BE2C (cell line): ENCODE data around the gene PIM3.

Experiments used
- DNase-seq: peaks from one replicate; pipeline ENCODE4 v3.0.0-alpha.2; 2020
- H3K27me3 ChIP-seq: fragments of 250-450 bp; sonication (Bioruptor Pico); 2 replicates; pipeline ENCODE4 v1.5.1; 2020; ENCODE audit warnings: mild to moderate bottlenecking
- H3K36me3 ChIP-seq: fragments of 250-450 bp; sonication (Bioruptor Pico); 2 replicates; pipeline ENCODE4 v1.5.1; 2020; ENCODE audit warnings: mild to moderate bottlenecking
- H3K4me1 ChIP-seq: fragments of 250-450 bp; sonication (Bioruptor Pico); 2 replicates; pipeline ENCODE4 v1.5.1; 2020
- H3K4me3 ChIP-seq: 2 replicates; pipeline ENCODE4 v1.5.1; 2011; ENCODE audit warnings: low read depth, low read length
- H3K9me3 ChIP-seq: fragments of 250-450 bp; sonication (Bioruptor Pico); 2 replicates; pipeline ENCODE4 v1.5.1; 2020
- TF ChIP-seq, protein P1 (sequence below): IDR thresholded peaks from 2 replicates; pipeline ENCODE4 v1.5.1; 2012; ENCODE audit warnings: mild to moderate bottlenecking, low read depth, low read length

PIM3 gene

GRCh38 chr22:49961005-49961600 is 531 bp downstream of the PIM3 start:
- DNase-seq = peak; percentile 56
- peak overlapping the region; percentile 87 for H3K4me3 ChIP-seq
- peaks cover 21% of the 10 kb centered on the region for H3K36me3 ChIP-seq
- H3K9me3 ChIP-seq = no peaks in the 10 kb centered on the region
- H3K27me3 ChIP-seq = no peaks in the 10 kb centered on the region
- TF ChIP-seq, protein P1, sequence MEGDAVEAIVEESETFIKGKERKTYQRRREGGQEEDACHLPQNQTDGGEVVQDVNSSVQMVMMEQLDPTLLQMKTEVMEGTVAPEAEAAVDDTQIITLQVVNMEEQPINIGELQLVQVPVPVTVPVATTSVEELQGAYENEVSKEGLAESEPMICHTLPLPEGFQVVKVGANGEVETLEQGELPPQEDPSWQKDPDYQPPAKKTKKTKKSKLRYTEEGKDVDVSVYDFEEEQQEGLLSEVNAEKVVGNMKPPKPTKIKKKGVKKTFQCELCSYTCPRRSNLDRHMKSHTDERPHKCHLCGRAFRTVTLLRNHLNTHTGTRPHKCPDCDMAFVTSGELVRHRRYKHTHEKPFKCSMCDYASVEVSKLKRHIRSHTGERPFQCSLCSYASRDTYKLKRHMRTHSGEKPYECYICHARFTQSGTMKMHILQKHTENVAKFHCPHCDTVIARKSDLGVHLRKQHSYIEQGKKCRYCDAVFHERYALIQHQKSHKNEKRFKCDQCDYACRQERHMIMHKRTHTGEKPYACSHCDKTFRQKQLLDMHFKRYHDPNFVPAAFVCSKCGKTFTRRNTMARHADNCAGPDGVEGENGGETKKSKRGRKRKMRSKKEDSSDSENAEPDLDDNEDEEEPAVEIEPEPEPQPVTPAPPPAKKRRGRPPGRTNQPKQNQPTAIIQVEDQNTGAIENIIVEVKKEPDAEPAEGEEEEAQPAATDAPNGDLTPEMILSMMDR = no peak
- peaks cover 15% of the 10 kb centered on the region for H3K4me1 ChIP-seq

- TF ChIP-seq, protein P1 = no peak
- Histone ChIP-seq H3K36me3 (peaks cover 21% of the 10 kb centered on the region), H3K9me3 (no peaks in the 10 kb centered on the region), H3K27me3 (no peaks in the 10 kb centered on the region), H3K4me1 (peaks cover 16% of the 10 kb centered on the region), H3K4me3 (peak overlapping the region; percentile 87)
- DNase-seq = peak; percentile 41
Measured at GRCh38 chr22:49961601-49962011, 1.0 kb downstream of the PIM3 start.

DNA sequence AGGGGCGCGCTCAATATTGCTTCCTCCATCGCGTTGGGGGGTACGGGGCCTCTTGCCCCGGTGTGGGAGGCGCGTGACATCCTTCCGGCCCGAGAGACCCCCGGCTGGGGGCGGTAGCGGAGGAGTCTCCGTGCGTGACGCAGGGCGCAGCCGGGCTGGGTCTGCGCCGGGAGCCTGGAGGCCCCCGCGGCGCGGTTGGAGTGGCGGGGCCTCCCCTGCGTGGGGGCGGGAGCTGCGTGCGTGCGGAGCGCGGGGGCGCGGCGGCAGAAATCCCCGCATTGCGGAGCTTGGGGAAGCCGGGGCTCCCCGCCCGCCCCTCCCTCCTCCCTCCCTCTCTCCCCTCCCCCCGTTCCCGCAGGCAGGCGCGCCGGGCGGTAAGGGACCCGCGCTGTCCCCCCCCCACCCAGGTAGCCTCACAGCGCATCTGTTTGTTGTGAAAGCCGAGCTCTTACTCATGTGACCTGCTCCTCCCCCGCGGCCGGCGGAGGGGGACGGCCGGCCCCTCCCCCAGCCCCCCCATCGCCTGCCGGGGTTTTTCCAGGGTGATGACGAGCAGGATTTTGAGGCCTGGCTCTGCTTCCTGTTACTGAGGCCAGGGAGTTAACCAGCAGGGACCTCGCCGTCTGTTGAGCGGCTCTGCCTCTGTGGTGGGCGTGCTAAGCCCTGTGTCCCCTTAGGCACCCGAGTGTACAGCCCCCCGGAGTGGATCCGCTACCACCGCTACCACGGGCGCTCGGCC is 1.6 kb downstream of the PIM3 start:
- Histone ChIP-seq H3K9me3 (no peaks in the 10 kb centered on the region), H3K27me3 (no peaks in the 10 kb centered on the region), H3K4me3 (peak overlapping the region; percentile 87), H3K4me1 (peaks cover 20% of the 10 kb centered on the region), H3K36me3 (peaks cover 21% of the 10 kb centered on the region)
- peak; percentile 88 for DNase-seq
- TF ChIP-seq, protein P1 = no peak

- TF ChIP-seq, protein P1 = no peak
- no peak for DNase-seq
Measured at GRCh38 chr22:49962751-49963646, 2.4 kb downstream of the PIM3 start.

GRCh38 chr22:49963647-49964026 is 3.1 kb downstream of the PIM3 start:
- TF ChIP-seq, protein P1 = no peak
- H3K9me3 ChIP-seq = no peaks in the 10 kb centered on the region
- peaks cover 23% of the 10 kb centered on the region for H3K4me1 ChIP-seq
- peaks cover 21% of the 10 kb centered on the region for H3K36me3 ChIP-seq
- H3K4me3 ChIP-seq = peak overlapping the region; percentile 87
- H3K27me3 ChIP-seq = no peaks in the 10 kb centered on the region
- peak; percentile 29 for DNase-seq

More at GRCh38 chr22:49962751-49963646, 2.4 kb downstream of the PIM3 start:
- no peaks in the 10 kb centered on the region for H3K9me3 ChIP-seq
- no peaks in the 10 kb centered on the region for H3K27me3 ChIP-seq
- H3K4me3 ChIP-seq = peak overlapping the region; percentile 87
- peaks cover 21% of the 10 kb centered on the region for H3K36me3 ChIP-seq
- peaks cover 23% of the 10 kb centered on the region for H3K4me1 ChIP-seq
